ENCODE results near the gene NPAT. TPM values are rescaled to one million over a fixed set of nuclear protein-coding genes. Genes with fewer than 3 reads are reported as not detected.

NPAT gene
- total and polyA plus RNA-seq, 2 of the 13 experiments (the other 11 are each of a cell fraction or from before 2014, with no cell fraction given), result 4.4 to 11.2 TPM

DNA sequence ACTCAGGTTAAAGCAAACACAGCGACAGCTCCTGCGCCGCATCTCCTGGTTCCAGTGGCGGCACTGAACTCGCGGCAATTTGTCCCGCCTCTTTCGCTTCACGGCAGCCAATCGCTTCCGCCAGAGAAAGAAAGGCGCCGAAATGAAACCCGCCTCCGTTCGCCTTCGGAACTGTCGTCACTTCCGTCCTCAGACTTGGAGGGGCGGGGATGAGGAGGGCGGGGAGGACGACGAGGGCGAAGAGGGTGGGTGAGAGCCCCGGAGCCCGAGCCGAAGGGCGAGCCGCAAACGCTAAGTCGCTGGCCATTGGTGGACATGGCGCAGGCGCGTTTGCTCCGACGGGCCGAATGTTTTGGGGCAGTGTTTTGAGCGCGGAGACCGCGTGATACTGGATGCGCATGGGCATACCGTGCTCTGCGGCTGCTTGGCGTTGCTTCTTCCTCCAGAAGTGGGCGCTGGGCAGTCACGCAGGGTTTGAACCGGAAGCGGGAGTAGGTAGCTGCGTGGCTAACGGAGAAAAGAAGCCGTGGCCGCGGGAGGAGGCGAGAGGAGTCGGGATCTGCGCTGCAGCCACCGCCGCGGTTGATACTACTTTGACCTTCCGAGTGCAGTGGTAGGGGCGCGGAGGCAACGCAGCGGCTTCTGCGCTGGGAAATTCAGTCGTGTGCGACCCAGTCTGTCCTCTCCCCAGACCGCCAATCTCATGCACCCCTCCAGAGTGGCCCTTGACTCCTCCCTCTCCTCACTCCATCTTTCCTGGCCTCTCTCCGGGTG lies at the start of gene NPAT, which contains the start of gene ATM (continued):
- TF ChIP-seq, protein P1, sequence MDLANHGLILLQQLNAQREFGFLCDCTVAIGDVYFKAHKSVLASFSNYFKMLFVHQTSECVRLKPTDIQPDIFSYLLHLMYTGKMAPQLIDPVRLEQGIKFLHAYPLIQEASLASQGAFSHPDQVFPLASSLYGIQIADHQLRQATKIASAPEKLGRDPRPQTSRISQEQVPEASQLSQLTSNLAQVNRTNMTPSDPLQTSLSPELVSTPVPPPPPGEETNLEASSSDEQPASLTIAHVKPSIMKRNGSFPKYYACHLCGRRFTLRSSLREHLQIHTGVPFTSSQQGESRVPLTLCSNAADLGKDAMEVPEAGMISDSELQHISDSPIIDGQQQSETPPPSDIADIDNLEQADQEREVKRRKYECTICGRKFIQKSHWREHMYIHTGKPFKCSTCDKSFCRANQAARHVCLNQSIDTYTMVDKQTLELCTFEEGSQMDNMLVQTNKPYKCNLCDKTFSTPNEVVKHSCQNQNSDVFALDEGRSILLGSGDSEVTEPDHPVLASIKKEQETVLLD (CRISPR knock-in tag; IDR thresholded peaks at IDR 0.05; ENCODE audit: low read depth), result peak; percentile 59
- TF ChIP-seq TEAD2 (CRISPR knock-in tag; IDR thresholded peaks at IDR 0.05), result no peak
- TF ChIP-seq ZFP36L1 (CRISPR knock-in tag; IDR thresholded peaks at IDR 0.05), result no peak
- no peak for TF ChIP-seq SETDB1 (CRISPR knock-in tag; IDR thresholded peaks at IDR 0.05; ENCODE audit: borderline replicate concordance)
- TF ChIP-seq SIN3A (IDR thresholded peaks at IDR 0.05; ENCODE audit: borderline replicate concordance, low read depth, low read length), result peak; percentile 79
- 0 out of 2 replicates have a peak, but pooled peaks have one; percentile 14 for TF ChIP-seq ZNF335 (CRISPR knock-in tag; IDR thresholded peaks at IDR 0.05)
- TF ChIP-seq TBP (CRISPR knock-in tag; IDR thresholded peaks at IDR 0.05), result no peak
- TF ChIP-seq, protein P2, sequence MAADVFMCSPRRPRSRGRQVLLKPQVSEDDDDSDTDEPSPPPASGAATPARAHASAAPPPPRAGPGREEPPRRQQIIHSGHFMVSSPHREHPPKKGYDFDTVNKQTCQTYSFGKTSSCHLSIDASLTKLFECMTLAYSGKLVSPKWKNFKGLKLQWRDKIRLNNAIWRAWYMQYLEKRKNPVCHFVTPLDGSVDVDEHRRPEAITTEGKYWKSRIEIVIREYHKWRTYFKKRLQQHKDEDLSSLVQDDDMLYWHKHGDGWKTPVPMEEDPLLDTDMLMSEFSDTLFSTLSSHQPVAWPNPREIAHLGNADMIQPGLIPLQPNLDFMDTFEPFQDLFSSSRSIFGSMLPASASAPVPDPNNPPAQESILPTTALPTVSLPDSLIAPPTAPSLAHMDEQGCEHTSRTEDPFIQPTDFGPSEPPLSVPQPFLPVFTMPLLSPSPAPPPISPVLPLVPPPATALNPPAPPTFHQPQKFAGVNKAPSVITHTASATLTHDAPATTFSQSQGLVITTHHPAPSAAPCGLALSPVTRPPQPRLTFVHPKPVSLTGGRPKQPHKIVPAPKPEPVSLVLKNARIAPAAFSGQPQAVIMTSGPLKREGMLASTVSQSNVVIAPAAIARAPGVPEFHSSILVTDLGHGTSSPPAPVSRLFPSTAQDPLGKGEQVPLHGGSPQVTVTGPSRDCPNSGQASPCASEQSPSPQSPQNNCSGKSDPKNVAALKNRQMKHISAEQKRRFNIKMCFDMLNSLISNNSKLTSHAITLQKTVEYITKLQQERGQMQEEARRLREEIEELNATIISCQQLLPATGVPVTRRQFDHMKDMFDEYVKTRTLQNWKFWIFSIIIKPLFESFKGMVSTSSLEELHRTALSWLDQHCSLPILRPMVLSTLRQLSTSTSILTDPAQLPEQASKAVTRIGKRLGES (CRISPR knock-in tag; IDR thresholded peaks at IDR 0.05; ENCODE audit: borderline replicate concordance), result no peak
- no peak; the same call in 1 of the 2 replicates for TF ChIP-seq ZMYM3 (CRISPR knock-in tag; IDR thresholded peaks at IDR 0.05)
- no peak for TF ChIP-seq ZNF850 (CRISPR knock-in tag; conservative IDR thresholded peaks at IDR 0.05)
- TF ChIP-seq, protein P3, sequence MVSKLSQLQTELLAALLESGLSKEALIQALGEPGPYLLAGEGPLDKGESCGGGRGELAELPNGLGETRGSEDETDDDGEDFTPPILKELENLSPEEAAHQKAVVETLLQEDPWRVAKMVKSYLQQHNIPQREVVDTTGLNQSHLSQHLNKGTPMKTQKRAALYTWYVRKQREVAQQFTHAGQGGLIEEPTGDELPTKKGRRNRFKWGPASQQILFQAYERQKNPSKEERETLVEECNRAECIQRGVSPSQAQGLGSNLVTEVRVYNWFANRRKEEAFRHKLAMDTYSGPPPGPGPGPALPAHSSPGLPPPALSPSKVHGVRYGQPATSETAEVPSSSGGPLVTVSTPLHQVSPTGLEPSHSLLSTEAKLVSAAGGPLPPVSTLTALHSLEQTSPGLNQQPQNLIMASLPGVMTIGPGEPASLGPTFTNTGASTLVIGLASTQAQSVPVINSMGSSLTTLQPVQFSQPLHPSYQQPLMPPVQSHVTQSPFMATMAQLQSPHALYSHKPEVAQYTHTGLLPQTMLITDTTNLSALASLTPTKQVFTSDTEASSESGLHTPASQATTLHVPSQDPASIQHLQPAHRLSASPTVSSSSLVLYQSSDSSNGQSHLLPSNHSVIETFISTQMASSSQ (IDR thresholded peaks at IDR 0.05; ENCODE audit: low read depth), result peak; percentile 17; the same call in 1 of the 2 replicates
- TF ChIP-seq, protein P3 (CRISPR knock-in tag; IDR thresholded peaks at IDR 0.05; ENCODE audit: borderline replicate concordance), result peak; percentile 71; the same call in 1 of the 2 replicates
- no peak; the same call in 1 of the 2 replicates for TF ChIP-seq ZSCAN12 (CRISPR knock-in tag; IDR thresholded peaks at IDR 0.05)
- TF ChIP-seq RBM22 (optimal IDR thresholded peaks at IDR 0.05; ENCODE audit: low read length), result no peak
- TF ChIP-seq ZNF121 (CRISPR knock-in tag; IDR thresholded peaks at IDR 0.05), result peak; percentile 75
- no peak for TF ChIP-seq ZKSCAN1 (IDR thresholded peaks at IDR 0.05; ENCODE audit: low read length)
- peak; percentile 87 to 92 for TF ChIP-seq POLR2A (IDR thresholded peaks at IDR 0.05; ENCODE audit: insufficient read depth in 1 of 2, low read depth in 2 of 2, low read length in 2 of 2)
- TF ChIP-seq, protein P4, sequence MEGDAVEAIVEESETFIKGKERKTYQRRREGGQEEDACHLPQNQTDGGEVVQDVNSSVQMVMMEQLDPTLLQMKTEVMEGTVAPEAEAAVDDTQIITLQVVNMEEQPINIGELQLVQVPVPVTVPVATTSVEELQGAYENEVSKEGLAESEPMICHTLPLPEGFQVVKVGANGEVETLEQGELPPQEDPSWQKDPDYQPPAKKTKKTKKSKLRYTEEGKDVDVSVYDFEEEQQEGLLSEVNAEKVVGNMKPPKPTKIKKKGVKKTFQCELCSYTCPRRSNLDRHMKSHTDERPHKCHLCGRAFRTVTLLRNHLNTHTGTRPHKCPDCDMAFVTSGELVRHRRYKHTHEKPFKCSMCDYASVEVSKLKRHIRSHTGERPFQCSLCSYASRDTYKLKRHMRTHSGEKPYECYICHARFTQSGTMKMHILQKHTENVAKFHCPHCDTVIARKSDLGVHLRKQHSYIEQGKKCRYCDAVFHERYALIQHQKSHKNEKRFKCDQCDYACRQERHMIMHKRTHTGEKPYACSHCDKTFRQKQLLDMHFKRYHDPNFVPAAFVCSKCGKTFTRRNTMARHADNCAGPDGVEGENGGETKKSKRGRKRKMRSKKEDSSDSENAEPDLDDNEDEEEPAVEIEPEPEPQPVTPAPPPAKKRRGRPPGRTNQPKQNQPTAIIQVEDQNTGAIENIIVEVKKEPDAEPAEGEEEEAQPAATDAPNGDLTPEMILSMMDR (CRISPR knock-in tag; IDR thresholded peaks at IDR 0.05), result peak; percentile 98
- TF ChIP-seq NFE2 (CRISPR knock-in tag; IDR thresholded peaks at IDR 0.05), result no peak

Data from HepG2 (cell line).